Keratinocyte (primary cell): Measurements from ENCODE around the gene PLK5. TPM values are rescaled to one million over a fixed set of nuclear protein-coding genes. Genes with fewer than 3 reads are reported as not detected.

Experiments
- DNase-seq: peaks from one replicate; pipeline ENCODE4 v3.0.0-alpha.2; 2011; ENCODE audit warnings: low read depth, missing footprints, low spot score
- FAIRE-seq: peaks from 2 replicates; lab custom pipeline; 2011; peaks lifted over from hg19 to GRCh38; lab: Jason Lieb, UNC
- H2AFZ ChIP-seq: 2 replicates; pipeline ENCODE4 v1.6.0; 2012; ENCODE audit warnings: low read length, control low read depth, inconsistent platforms; ENCODE audit not compliant: control insufficient read depth
- H3K27ac ChIP-seq: 2 replicates; pipeline ENCODE4 v1.5.1; 2011; ENCODE audit warnings: low read length; ENCODE audit not compliant: control insufficient read depth, insufficient read depth
- H3K27me3 ChIP-seq: 3 replicates; pipeline ENCODE4 v1.6.0; 2011; ENCODE audit warnings: low read length; ENCODE audit not compliant: control insufficient read depth, insufficient read depth; ENCODE audit errors: extremely low read depth
- H3K36me3 ChIP-seq, 2 experiments: 2 replicates in 1 of 2; 3 replicates in 1 of 2; pipeline ENCODE4 v1.5.1; 2011; ENCODE audit warnings: low read length in 2 of 2, mild to moderate bottlenecking in 1 of 2; ENCODE audit not compliant: control insufficient read depth in 2 of 2, insufficient read depth in 2 of 2; ENCODE audit errors: extremely low read depth in 1 of 2
- H3K4me1 ChIP-seq: 3 replicates; pipeline ENCODE4 v1.5.1; 2011; ENCODE audit warnings: low read length; ENCODE audit not compliant: control insufficient read depth, insufficient read depth; ENCODE audit errors: extremely low read depth
- H3K4me2 ChIP-seq: 3 replicates; pipeline ENCODE4 v1.6.0; 2011; ENCODE audit warnings: low read depth, low read length; ENCODE audit not compliant: control insufficient read depth, insufficient read depth; ENCODE audit errors: extremely low read depth
- H3K4me3 ChIP-seq, 3 experiments: fragments of 200-600 bp in 1 of 3; sonication (generic) in 1 of 3; 2 replicates in 2 of 3; 3 replicates in 1 of 3; pipeline ENCODE4 v1.5.1; 2011 to 2016; ENCODE audit warnings: low read length in 3 of 3, mild to moderate bottlenecking in 3 of 3, control low read depth in 2 of 3, inconsistent platforms in 1 of 3, low read depth in 1 of 3, mixed read lengths in 1 of 3, mixed run types in 1 of 3, moderate library complexity in 1 of 3; ENCODE audit not compliant: control insufficient read depth in 2 of 3, insufficient read depth in 2 of 3; ENCODE audit errors: extremely low read depth in 1 of 3
- H3K79me2 ChIP-seq: 2 replicates; pipeline ENCODE4 v1.6.0; 2012; ENCODE audit warnings: low read length; ENCODE audit not compliant: control insufficient read depth, insufficient read depth
- H3K9ac ChIP-seq: 3 replicates; pipeline ENCODE4 v1.6.0; 2011; ENCODE audit warnings: low read length; ENCODE audit not compliant: control insufficient read depth, insufficient read depth; ENCODE audit errors: extremely low read depth
- H3K9me1 ChIP-seq: 3 replicates; pipeline ENCODE4 v1.6.0; 2011; ENCODE audit warnings: low read length; ENCODE audit not compliant: control insufficient read depth, insufficient read depth; ENCODE audit errors: extremely low read depth
- H3K9me3 ChIP-seq: 2 replicates; pipeline ENCODE4 v1.5.1; 2012; ENCODE audit warnings: low read depth, low read length; ENCODE audit not compliant: control insufficient read depth
- H4K20me1 ChIP-seq: 3 replicates; pipeline ENCODE4 v1.6.0; 2011; ENCODE audit warnings: low read length; ENCODE audit not compliant: control insufficient read depth, insufficient read depth; ENCODE audit errors: extremely low read depth
- EZH2 ChIP-seq: IDR thresholded peaks from one replicate; pipeline ENCODE4 v1.6.1; 2012; ENCODE audit warnings: inconsistent platforms, mild to moderate bottlenecking, low read length, moderate library complexity
- dilution Hi-C: fragments of 300-500 bp; cut with MboI; formaldehyde crosslinking; loops from one replicate; pipeline ENCODE4 v1.7.0; 2020; ENCODE audit warnings: low sequenced_read_pairs; ENCODE audit not compliant: extremely low pct_ligation_motif_present
- polyA plus RNA-seq, 5 experiments: library from polyadenylated mRNA; depleted of rRNA in 3 of 5; stranded (reverse) in 3 of 5; stranded (forward) in 1 of 5; unstranded in 1 of 5; fragments of >200 nt; gene quantifications; 1 replicate in 1 of 5; 2 replicates in 3 of 5; 3 replicates in 1 of 5; pipeline versions ENCODE4 v1.2.1 to v1.2.3, GENCODE V29; 2011 to 2012; ENCODE audit warnings: missing spikeins in 2 of 5, low read depth in 1 of 5, low replicate concordance in 1 of 5
- TF ChIP-seq, protein P1 (sequence below), 3 experiments: IDR thresholded peaks in 1 of 3; conservative IDR thresholded peaks in 1 of 3; optimal IDR thresholded peaks in 1 of 3; 2 replicates in 2 of 3; 3 replicates in 1 of 3; pipeline versions ENCODE3 to v1.5.1; 2011; ENCODE audit warnings: low read length in 3 of 3, mild to moderate bottlenecking in 3 of 3, moderate library complexity in 2 of 3, control low read depth in 1 of 3, inconsistent platforms in 1 of 3; ENCODE audit not compliant: insufficient read depth in 2 of 3; ENCODE audit errors: extremely low read depth in 1 of 3

PLK5 gene
- polyA plus RNA-seq, 1 donor (not counting 4 experiments of a cell fraction or from before 2014, with no cell fraction given), result 0.05 TPM

DNA sequence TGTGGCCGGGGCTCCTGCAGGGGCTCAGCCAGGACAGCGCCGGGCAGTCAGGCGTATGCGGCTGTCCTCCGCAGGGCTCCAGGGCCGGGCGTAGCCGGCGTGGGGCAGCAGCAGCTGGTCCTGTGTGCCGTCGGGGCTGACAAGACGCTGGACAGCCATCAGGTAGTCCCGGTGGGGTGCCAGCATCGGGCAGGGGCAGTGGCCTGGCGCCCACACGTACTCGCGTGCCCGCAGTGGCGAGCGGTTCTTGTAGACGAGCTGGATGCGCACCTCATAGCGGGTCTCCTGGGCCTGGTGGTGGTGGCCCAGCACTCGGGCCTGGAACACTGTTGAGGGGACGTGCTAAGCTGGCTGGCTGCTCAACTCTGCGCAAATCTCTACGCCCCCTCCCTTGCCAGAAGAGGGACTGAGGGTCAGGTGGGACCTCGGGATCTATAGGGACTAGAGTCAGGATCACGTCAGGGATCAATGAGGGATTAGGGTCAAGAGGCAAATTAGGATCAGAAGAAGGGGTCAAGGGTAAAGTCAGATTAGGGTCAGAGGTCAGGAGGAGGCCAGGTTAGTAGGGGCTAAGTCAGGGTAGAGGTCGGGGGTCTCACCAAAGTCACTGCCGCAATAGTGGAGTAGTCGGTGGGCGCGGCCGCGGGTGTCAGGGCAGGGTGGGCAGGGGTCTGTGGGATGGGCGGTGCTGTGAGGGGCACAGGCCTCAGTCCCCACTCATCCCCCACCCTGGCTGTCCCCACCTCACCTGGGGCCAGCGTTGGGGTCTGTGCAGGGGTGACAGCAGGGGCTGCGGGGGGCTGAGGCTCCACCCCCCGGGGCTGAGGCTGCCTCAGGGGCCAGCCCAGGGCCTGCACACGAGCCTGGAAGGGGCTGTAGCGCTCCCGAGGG lies 17.6 kb upstream of the PLK5 start:
- no peak overlapping the region for H3K9ac ChIP-seq
- H4K20me1 ChIP-seq, result no peaks in the 10 kb centered on the region
- TF ChIP-seq EZH2, result no peak
- TF ChIP-seq, protein P1, sequence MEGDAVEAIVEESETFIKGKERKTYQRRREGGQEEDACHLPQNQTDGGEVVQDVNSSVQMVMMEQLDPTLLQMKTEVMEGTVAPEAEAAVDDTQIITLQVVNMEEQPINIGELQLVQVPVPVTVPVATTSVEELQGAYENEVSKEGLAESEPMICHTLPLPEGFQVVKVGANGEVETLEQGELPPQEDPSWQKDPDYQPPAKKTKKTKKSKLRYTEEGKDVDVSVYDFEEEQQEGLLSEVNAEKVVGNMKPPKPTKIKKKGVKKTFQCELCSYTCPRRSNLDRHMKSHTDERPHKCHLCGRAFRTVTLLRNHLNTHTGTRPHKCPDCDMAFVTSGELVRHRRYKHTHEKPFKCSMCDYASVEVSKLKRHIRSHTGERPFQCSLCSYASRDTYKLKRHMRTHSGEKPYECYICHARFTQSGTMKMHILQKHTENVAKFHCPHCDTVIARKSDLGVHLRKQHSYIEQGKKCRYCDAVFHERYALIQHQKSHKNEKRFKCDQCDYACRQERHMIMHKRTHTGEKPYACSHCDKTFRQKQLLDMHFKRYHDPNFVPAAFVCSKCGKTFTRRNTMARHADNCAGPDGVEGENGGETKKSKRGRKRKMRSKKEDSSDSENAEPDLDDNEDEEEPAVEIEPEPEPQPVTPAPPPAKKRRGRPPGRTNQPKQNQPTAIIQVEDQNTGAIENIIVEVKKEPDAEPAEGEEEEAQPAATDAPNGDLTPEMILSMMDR (optimal IDR thresholded peaks at IDR 0.05 in 1 of 3, IDR thresholded peaks at IDR 0.05 in 1 of 3, conservative IDR thresholded peaks at IDR 0.05 in 1 of 3; ENCODE audit: extremely low read depth in 1 of 3, insufficient read depth in 2 of 3, low read length in 3 of 3), result no peak
- H3K9me3 ChIP-seq, result no peaks in the 10 kb centered on the region
- H3K27me3 ChIP-seq, result peaks cover 19% of the 10 kb centered on the region
- H2AFZ ChIP-seq, result no peak overlapping the region
- H3K27ac ChIP-seq, result no peak overlapping the region
- H3K9me1 ChIP-seq, result no peaks in the 10 kb centered on the region
- peaks cover 12% of the 10 kb centered on the region for H3K4me1 ChIP-seq
- H3K36me3 ChIP-seq, result peaks cover 0 to 5% of the 10 kb centered on the region in 2 experiments
- H3K4me3 ChIP-seq, result no peak overlapping the region
- H3K4me2 ChIP-seq, result no peak overlapping the region
- dilution Hi-C loops, result no loop called here
- no peak for DNase-seq
- no peaks in the 10 kb centered on the region for H3K79me2 ChIP-seq
- FAIRE-seq, result no peak

DNA sequence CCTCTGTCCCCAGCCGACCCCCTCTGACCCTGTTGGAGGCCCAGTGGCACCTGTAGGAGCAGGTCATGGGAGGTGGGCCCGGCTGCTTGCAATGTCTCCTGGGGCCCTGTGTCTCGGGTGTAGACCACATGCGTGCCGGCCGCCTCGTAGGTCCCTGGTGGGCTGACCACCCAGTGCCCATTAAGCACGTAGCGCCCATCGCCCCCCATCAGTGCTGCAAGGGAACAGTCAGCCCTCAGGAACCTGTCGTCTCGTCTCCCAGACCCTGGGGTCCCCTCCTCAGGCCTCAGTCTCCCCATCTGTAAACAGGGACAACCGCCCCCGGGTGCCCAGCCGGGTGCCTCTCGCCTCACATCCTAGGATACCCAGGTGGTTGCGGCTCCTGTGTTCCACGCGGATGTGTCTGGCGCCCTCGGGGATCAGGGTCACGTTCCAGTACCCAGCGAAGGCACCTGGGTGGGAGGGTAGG lies 16.7 kb upstream of the PLK5 start:
- H3K9ac ChIP-seq, result no peak overlapping the region
- TF ChIP-seq, protein P1 (optimal IDR thresholded peaks at IDR 0.05 in 1 of 3, IDR thresholded peaks at IDR 0.05 in 1 of 3, conservative IDR thresholded peaks at IDR 0.05 in 1 of 3; ENCODE audit: extremely low read depth in 1 of 3, insufficient read depth in 2 of 3, low read length in 3 of 3), result no peak
- no peak for TF ChIP-seq EZH2
- peak overlapping the region; percentile 75 for H3K4me2 ChIP-seq
- no peak for DNase-seq
- peaks cover 17% of the 10 kb centered on the region for H3K4me1 ChIP-seq
- dilution Hi-C loops, result no loop called here
- H3K27ac ChIP-seq, result peak overlapping the region; percentile 47
- no peaks in the 10 kb centered on the region for H3K79me2 ChIP-seq
- H3K36me3 ChIP-seq, result peaks cover 0 to 5% of the 10 kb centered on the region in 2 experiments
- H4K20me1 ChIP-seq, result no peaks in the 10 kb centered on the region
- H3K27me3 ChIP-seq, result peaks cover 19% of the 10 kb centered on the region
- H3K9me3 ChIP-seq, result no peaks in the 10 kb centered on the region
- H2AFZ ChIP-seq, result no peak overlapping the region
- FAIRE-seq, result no peak
- no peaks in the 10 kb centered on the region for H3K9me1 ChIP-seq
- H3K4me3 ChIP-seq, result peak overlapping the region in 2 of 3 experiments; percentile 55 to 69
